HepG2 (cell line): ENCODE results near the gene KRT14. TPM values are rescaled to one million over a fixed set of nuclear protein-coding genes. Genes with fewer than 3 reads are reported as not detected.

Experiments
- ATAC-seq: fragments of 200-7000 bp; cut with Tn5 transposase; 3 replicates; pipeline ENCODE4 v1.9.1; 2020; ENCODE audit warnings: mild to moderate bottlenecking, moderate library complexity
- BruUV-seq: library from RNA; stranded (reverse); fragments of 400-500 nt; replicated peaks from 2 replicates; lab custom pipeline; 2021; lab: Mats Ljungman, UMichigan
- CTCF ChIA-PET: fragments of 300-600 bp; formaldehyde crosslinking; extraction: SDS; loops from one replicate; lab custom pipeline; 2021; ENCODE audit warnings: low total read pairs, inconsistent platforms, low intra/inter-chr PET ratio; lab: Yijun Ruan, JAX
- POLR2A ChIA-PET: fragments of 350-600 bp; sonication (Branson Sonifier 250); formaldehyde crosslinking; loops from one replicate; lab custom pipeline; 2020; ENCODE audit warnings: antibody characterized with exemption, inconsistent platforms; lab: Yijun Ruan, JAX
- DNase-seq: peaks from one replicate; pipeline ENCODE4 v3.0.0-alpha.2; 2015; ENCODE audit warnings: low spot score
- FAIRE-seq: peaks from 3 replicates; lab custom pipeline; 2011; peaks lifted over from hg19 to GRCh38; lab: Jason Lieb, UNC
- H2AFZ ChIP-seq: one replicate; pipeline ENCODE4 v1.6.1; 2011; ENCODE audit warnings: low read length, inconsistent platforms
- H3K27ac ChIP-seq: fragments of 300-600 bp; 3 replicates; pipeline ENCODE4 v1.8.0; 2011; ENCODE audit warnings: mixed run types, mild to moderate bottlenecking, mixed read lengths, low read length, inconsistent platforms; ENCODE audit not compliant: insufficient read depth; ENCODE audit errors: extremely low read length
- H3K27me3 ChIP-seq, 2 experiments: fragments of 200-600 bp in 1 of 2; 2 replicates in 1 of 2; 3 replicates in 1 of 2; pipeline versions ENCODE4 v1.6.0 to v1.8.0; 2011; ENCODE audit warnings: low read length in 2 of 2, mild to moderate bottlenecking in 2 of 2, moderate library complexity in 2 of 2, inconsistent platforms in 1 of 2; ENCODE audit not compliant: insufficient read depth in 2 of 2, control insufficient read depth in 1 of 2
- H3K36me3 ChIP-seq, 2 experiments: fragments of 200-600 bp in 1 of 2; replicated peaks in 1 of 2; 2 replicates in 1 of 2; 3 replicates in 1 of 2; pipeline versions ENCODE4 v1.5.1 to v1.8.0; 2011; ENCODE audit warnings: low read length in 2 of 2, inconsistent platforms in 1 of 2; ENCODE audit not compliant: insufficient read depth in 2 of 2, control insufficient read depth in 1 of 2
- H3K4me1 ChIP-seq: 2 replicates; pipeline ENCODE4 v1.5.1; 2012; ENCODE audit warnings: low read length, inconsistent platforms; ENCODE audit not compliant: insufficient read depth
- H3K4me2 ChIP-seq: 2 replicates; pipeline ENCODE4 v1.6.0; 2011; ENCODE audit warnings: low read depth, low read length, inconsistent platforms
- H3K4me3 ChIP-seq, 3 experiments: fragments of 200-600 bp in 1 of 3; sonication (generic), shearing (Covaris generic) in 1 of 3; replicated peaks in 1 of 3; 2 replicates each; pipeline ENCODE4 v1.5.1; 2011 to 2016; ENCODE audit warnings: low read length in 3 of 3, inconsistent platforms in 2 of 3, low read depth in 2 of 3, mild to moderate bottlenecking in 2 of 3, control low read depth in 1 of 3, mixed read lengths in 1 of 3; ENCODE audit not compliant: insufficient read depth in 1 of 3
- H3K79me2 ChIP-seq: one replicate; pipeline ENCODE4 v1.6.1; 2011; ENCODE audit warnings: low read length, inconsistent platforms; ENCODE audit not compliant: insufficient read depth
- H3K9ac ChIP-seq: 2 replicates; pipeline ENCODE4 v1.6.0; 2011; ENCODE audit warnings: mild to moderate bottlenecking, low read depth, low read length, inconsistent platforms; ENCODE audit not compliant: insufficient read depth
- H3K9me3 ChIP-seq: 2 replicates; pipeline ENCODE4 v1.5.1; 2012; ENCODE audit warnings: mild to moderate bottlenecking, low read length
- H4K20me1 ChIP-seq: 2 replicates; pipeline ENCODE4 v1.6.0; 2011; ENCODE audit warnings: inconsistent platforms, mild to moderate bottlenecking, low read length, moderate library complexity; ENCODE audit not compliant: insufficient read depth
- ATAD3A ChIP-seq: sonication (generic); formaldehyde crosslinking; IDR thresholded peaks from 2 replicates; pipeline ENCODE4 v1.4.0; 2020; ENCODE audit warnings: missing genetic modification reagents
- CHCHD3 ChIP-seq: sonication (generic); formaldehyde crosslinking; IDR thresholded peaks from 2 replicates; pipeline ENCODE4 v1.8.0; 2022; ENCODE audit warnings: mild to moderate bottlenecking, missing genetic modification reagents, moderate library complexity
- CHD4 ChIP-seq: fragments of 200-600 bp; sonication (generic); IDR thresholded peaks from 2 replicates; pipeline ENCODE4 v1.7.0; 2017; ENCODE audit warnings: mild to moderate bottlenecking, low read length, borderline replicate concordance
- DNMT1 ChIP-seq: sonication (generic); formaldehyde crosslinking; IDR thresholded peaks from 2 replicates; pipeline ENCODE4 v1.5.1; 2020; ENCODE audit warnings: mild to moderate bottlenecking, missing genetic modification reagents
- NFE2L1 ChIP-seq: sonication (generic); formaldehyde crosslinking; IDR thresholded peaks from 2 replicates; pipeline ENCODE4 v1.4.0; 2020; ENCODE audit warnings: missing genetic modification reagents, mild to moderate bottlenecking, borderline replicate concordance
- NR2C2 ChIP-seq: sonication (generic); formaldehyde crosslinking; IDR thresholded peaks from 2 replicates; pipeline ENCODE4 v1.4.0; 2020; ENCODE audit warnings: missing genetic modification reagents, mild to moderate bottlenecking, moderate library complexity, borderline replicate concordance
- PRDM4 ChIP-seq: sonication (generic); formaldehyde crosslinking; IDR thresholded peaks from 2 replicates; pipeline ENCODE4 v1.9.0; 2021; ENCODE audit warnings: missing genetic modification reagents, borderline replicate concordance
- PREB ChIP-seq: sonication (generic); formaldehyde crosslinking; IDR thresholded peaks from 2 replicates; pipeline ENCODE4 v1.4.0; 2020; ENCODE audit warnings: missing genetic modification reagents
- SRSF1 ChIP-seq: fragments of 200-400 bp; formaldehyde crosslinking; optimal IDR thresholded peaks from 2 replicates; pipeline ENCODE3; 2017; ENCODE audit warnings: mild to moderate bottlenecking, low read depth, low read length, moderate library complexity
- TAF1 ChIP-seq: sonication (generic); formaldehyde crosslinking; IDR thresholded peaks from 2 replicates; pipeline ENCODE4 v1.4.0; 2020; ENCODE audit warnings: missing genetic modification reagents
- ZBTB1 ChIP-seq: sonication (generic); formaldehyde crosslinking; IDR thresholded peaks from 2 replicates; pipeline ENCODE4 v1.4.0; 2020; ENCODE audit warnings: missing genetic modification reagents, borderline replicate concordance
- ZFP82 ChIP-seq: sonication (generic); formaldehyde crosslinking; IDR thresholded peaks from 2 replicates; pipeline ENCODE4 v1.5.1; 2020; ENCODE audit warnings: mild to moderate bottlenecking, missing genetic modification reagents, borderline replicate concordance
- ZNF234 ChIP-seq: sonication (generic); formaldehyde crosslinking; conservative IDR thresholded peaks from 2 replicates; pipeline ENCODE4 v1.5.1; 2020; ENCODE audit warnings: mild to moderate bottlenecking, missing genetic modification reagents
- ZNF3 ChIP-seq: IDR thresholded peaks from 2 replicates; pipeline ENCODE4 v1.7.0; 2017; ENCODE audit warnings: inconsistent platforms
- ZNF550 ChIP-seq: sonication (generic); formaldehyde crosslinking; IDR thresholded peaks from 2 replicates; pipeline ENCODE4 v1.4.0; 2020; ENCODE audit warnings: mild to moderate bottlenecking, missing genetic modification reagents, borderline replicate concordance
- ZNF629 ChIP-seq: sonication (generic); formaldehyde crosslinking; conservative IDR thresholded peaks from 2 replicates; pipeline ENCODE4 v1.5.0; 2020; ENCODE audit warnings: missing genetic modification reagents
- ZNF639 ChIP-seq: conservative IDR thresholded peaks from 2 replicates; pipeline ENCODE4 v1.6.1; 2018; ENCODE audit warnings: missing genetic modification reagents
- ZZZ3 ChIP-seq: sonication (generic); formaldehyde crosslinking; IDR thresholded peaks from 2 replicates; pipeline ENCODE4 v1.4.0; 2020; ENCODE audit warnings: missing genetic modification reagents, mild to moderate bottlenecking, borderline replicate concordance
- WGBS: methylation state at CpG from one replicate; pipeline ENCODE4 v1.1.6; 2017; ENCODE audit warnings: low lambda C conversion rate; 5-methylcytosine and 5-hydroxymethylcytosine counted together
- in situ Hi-C: cut with HindIII; loops from 2 replicates; pipeline ENCODE4 v1.10.0; 2017; ENCODE audit warnings: low pct_unique_long_range_greater_than_20kb; ENCODE audit not compliant: extremely low pct_ligation_motif_present
- intact Hi-C: fragments of 100-400 bp; cut with micrococcal nuclease; formaldehyde crosslinking; loops from one replicate; pipeline ENCODE4 v1.10.0; 2022; ENCODE audit not compliant: unreplicated experiment
- polyA plus RNA-seq, 8 experiments: library from polyadenylated mRNA; depleted of rRNA in 3 of 8; stranded (reverse) in 7 of 8; unstranded in 1 of 8; fragments of >200 nt; fragmentation: Illumina TruSeq in 4 of 8; extraction: Trizol in 4 of 8; gene quantifications; 2 replicates each; pipeline versions ENCODE4 v1.2.1 to v1.2.3, GENCODE V29; 2011 to 2016; ENCODE audit warnings: low read depth in 4 of 8, missing spikeins in 1 of 8, mixed read lengths in 1 of 8; ENCODE audit not compliant: insufficient read depth in 1 of 8
- total RNA-seq, 5 experiments: library from RNA; depleted of rRNA; stranded (reverse); fragments of >200 nt; fragmentation: Illumina TruSeq; extraction: Trizol; gene quantifications; 2 replicates each; pipeline ENCODE4 v1.2.3, GENCODE V29; 2016; ENCODE audit warnings: low read depth in 1 of 5

Gene KRT14
- total and polyA plus RNA-seq, 2 of the 13 experiments (the other 11 are each of a cell fraction or from before 2014, with no cell fraction given): 0.09 TPM; not detected in 1

- peak overlapping the region; percentile 49 for H2AFZ ChIP-seq
- in situ Hi-C loops: loop anchor here (5.0 kb wide), 2 partner anchors 61 to 114 kb away; partner anchors contain the start of gene KRT36
- peak; percentile 26 for ATAC-seq
- BruUV-seq: no TSS peak
- H3K36me3 ChIP-seq: no peaks in the 10 kb centered on the region
- no peak overlapping the region for H3K27ac ChIP-seq
- peak overlapping the region; percentile 93 for H3K4me2 ChIP-seq
- ChIA-PET CTCF (interaction anchor here (1.1 to 6.3 kb wide), 9 partner anchors 20 to 745 kb away, joined by 4 to 84 read pairs (median 21); partner anchors contain the start of gene KRT19), POLR2A (interaction anchor here (1.0 to 3.3 kb wide), 6 partner anchors 11 to 729 kb away, joined by 3 to 26 read pairs (median 4); partner anchors contain the start of genes EIF1 and KRT19)
- no peak for DNase-seq
- WGBS: 24% methylated on average over 15 of the region's 23 CpGs
- peak overlapping the region in 2 of 3 experiments; percentile 18 to 67; a peak in 2 of 6 replicates for H3K4me3 ChIP-seq
- H3K4me1 ChIP-seq: peaks cover 48% of the 10 kb centered on the region
- no peaks in the 10 kb centered on the region for H3K79me2 ChIP-seq
- no peak overlapping the region for H3K9ac ChIP-seq
- H3K27me3 ChIP-seq: peaks cover 4 to 23% of the 10 kb centered on the region in 2 experiments; a peak in 4 of 5 replicates
- no peak for FAIRE-seq
- no peaks in the 10 kb centered on the region for H4K20me1 ChIP-seq
- H3K9me3 ChIP-seq: no peaks in the 10 kb centered on the region
- intact Hi-C loops: no loop called here
- TF ChIP-seq ATAD3A (CRISPR knock-in tag) (no peak), PRDM4 (no peak), ZZZ3 (CRISPR knock-in tag) (no peak), ZNF234 (CRISPR knock-in tag) (0 out of 2 replicates have a peak, but pooled peaks have one; percentile 25), NFE2L1 (CRISPR knock-in tag) (0 out of 2 replicates have a peak, but pooled peaks have one; percentile 31), ZNF629 (CRISPR knock-in tag) (peak; percentile 97), CHCHD3 (CRISPR knock-in tag) (0 out of 2 replicates have a peak, but pooled peaks have one; percentile 42), ZBTB1 (CRISPR knock-in tag) (no peak), DNMT1 (no peak), TAF1 (CRISPR knock-in tag) (no peak; the same call in 1 of the 2 replicates), NR2C2 (no peak), ZFP82 (CRISPR knock-in tag) (no peak), ZNF639 (CRISPR knock-in tag) (no peak), CHD4 (peak; percentile 43; the same call in 1 of the 2 replicates), ZNF550 (CRISPR knock-in tag) (no peak), SRSF1 (no peak), ZNF3 (CRISPR knock-in tag) (no peak), PREB (CRISPR knock-in tag) (no peak)
Measured at GRCh38 chr17:41547921-41548843, 38.5 kb downstream of the KRT14 start.
